LNCaP clone FGC (cell line): ENCODE data around the gene GSTM5.
"Not testable (repeated sequence)": the region's sequence is repeated elsewhere in the genome, so short reads cannot be mapped to it uniquely, and the experiment has no call there.

Source experiments
- DNase-seq: peaks from one replicate; pipeline ENCODE4 v3.0.0-alpha.2; 2011; ENCODE audit warnings: low read depth
- H3K4me3 ChIP-seq: 2 replicates; pipeline ENCODE4 v1.5.1; 2011; ENCODE audit warnings: mild to moderate bottlenecking, low read depth, low read length, control low read depth
- CTCF ChIP-seq: IDR thresholded peaks from 2 replicates; pipeline ENCODE4 v1.5.1; 2012; ENCODE audit warnings: mild to moderate bottlenecking; ENCODE audit not compliant: control insufficient read depth, insufficient read depth; ENCODE audit errors: extremely low read depth

The GSTM5 gene

GRCh38 chr1:109763646-109764415 is 51.8 kb downstream of the GSTM5 start, which contains the start of gene EPS8L3:
TSS of gene EPS8L3 (minus strand) at chr1:109763923. CDS start at chr1:109761749, 2,174 bp downstream.
- DNase-seq, result no peak
- no peak for TF ChIP-seq CTCF
- H3K4me3 ChIP-seq, result no peak within 1 kb of the TSS

GRCh38 chr1:109764561-109765482 is 52.8 kb downstream of the GSTM5 start:
- no peak for DNase-seq
- H3K4me3 ChIP-seq, result no peak overlapping the region
- TF ChIP-seq CTCF, result no peak

DNA sequence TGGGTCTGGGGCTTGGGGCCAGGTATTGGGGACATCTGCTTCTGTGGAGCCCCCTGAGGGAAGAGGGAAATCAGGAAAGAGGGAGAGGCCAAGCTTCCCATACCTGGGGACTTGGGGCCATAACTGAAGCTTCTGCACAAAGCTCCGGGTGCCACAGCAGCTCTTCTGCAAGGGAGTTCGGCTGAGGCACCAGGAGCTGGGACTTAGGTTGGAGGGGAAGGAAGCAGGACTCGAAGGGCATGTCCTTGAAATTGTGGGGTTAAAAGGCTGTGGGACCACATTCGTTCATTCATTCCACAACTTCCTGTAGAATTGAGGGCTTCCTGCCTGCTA is 53.4 kb downstream of the GSTM5 start:
- no peak for TF ChIP-seq CTCF
- H3K4me3 ChIP-seq, result no peak overlapping the region
- DNase-seq, result no peak

DNA sequence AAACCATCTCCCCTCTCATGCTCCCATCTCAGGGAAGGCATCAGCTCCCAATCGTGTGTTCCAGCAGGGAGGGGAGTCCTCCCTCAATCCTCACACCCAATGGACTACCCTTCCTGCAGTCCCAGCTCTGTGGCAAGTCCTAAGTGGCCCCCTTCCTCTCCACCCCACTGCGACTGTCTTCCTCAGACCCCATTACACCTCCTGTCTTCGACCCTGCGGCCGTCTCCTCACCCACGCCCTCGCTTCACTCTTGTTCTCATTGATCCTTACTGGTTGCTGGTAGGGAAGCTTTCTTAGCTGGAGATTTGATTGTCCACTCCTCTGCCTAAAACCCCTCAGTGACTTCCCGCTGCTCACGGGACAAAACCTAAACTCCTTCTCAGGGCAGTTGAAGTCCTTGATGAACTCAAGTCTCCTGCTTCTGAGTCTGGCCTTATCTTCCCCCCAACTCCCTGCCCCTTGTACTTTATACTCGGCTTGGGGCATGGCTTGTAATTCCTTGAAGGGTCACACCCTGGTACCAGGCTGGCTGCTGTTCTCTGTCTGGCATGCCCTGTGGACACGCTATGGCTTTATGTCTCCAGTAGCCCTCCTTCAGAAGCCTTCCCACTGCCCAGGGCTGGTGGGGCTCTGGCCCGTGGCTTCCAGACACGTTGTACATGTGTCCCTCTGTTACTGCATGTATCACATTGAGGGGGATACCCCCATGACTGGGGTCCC is 54.0 kb downstream of the GSTM5 start:
- no peak overlapping the region for H3K4me3 ChIP-seq
- DNase-seq, result no peak
- no peak for TF ChIP-seq CTCF

- not testable (repeated sequence) for H3K4me3 ChIP-seq, DNase-seq
These were observed 55.1 kb downstream of the GSTM5 start for GRCh38 chr1:109766991-109767636.
